A673 (cell line): ENCODE results near the gene FXYD7. TPM values are rescaled to one million over a fixed set of nuclear protein-coding genes. Genes with fewer than 3 reads are reported as not detected.
A peak's percentile ranks its signal among the peaks of the same experiment; 100 is the strongest.

Source experiments
- BruUV-seq: library from RNA; stranded (reverse); fragments of 400-500 nt; replicated peaks from 2 replicates; lab custom pipeline; 2021; lab: Mats Ljungman, UMichigan
- CTCF ChIA-PET: fragments of 300-600 bp; sonication (Branson Sonifier 250); formaldehyde crosslinking; loops from one replicate; lab custom pipeline; 2022; ENCODE audit warnings: antibody characterized with exemption; lab: Charles Lee
- POLR2A ChIA-PET: fragments of 300-600 bp; sonication (Branson Sonifier 250); formaldehyde crosslinking; loops from one replicate; lab custom pipeline; 2022; ENCODE audit warnings: antibody characterized with exemption; ENCODE audit not compliant: low non-redundant PET; lab: Charles Lee
- DNase-seq: peaks from one replicate; pipeline ENCODE4 v3.0.0-alpha.2; 2015; ENCODE audit warnings: low spot score
- H3K27ac ChIP-seq: fragments of 200-600 bp; sonication (generic); 2 replicates; pipeline ENCODE4 v1.5.1; 2016; ENCODE audit warnings: mixed run types, low read depth, mild to moderate bottlenecking, mixed read lengths, antibody characterized with exemption, low read length; ENCODE audit not compliant: poor library complexity, severe bottlenecking
- H3K27me3 ChIP-seq: fragments of 200-600 bp; sonication (generic); replicated peaks from 2 replicates; pipeline ENCODE4 v1.6.1; 2017; ENCODE audit warnings: mixed run types, low read depth, mild to moderate bottlenecking, mixed read lengths, antibody characterized with exemption, low read length; ENCODE audit not compliant: insufficient read depth, poor library complexity
- H3K36me3 ChIP-seq: fragments of 200-600 bp; sonication (generic); 2 replicates; pipeline ENCODE4 v1.6.1; 2016; ENCODE audit warnings: mixed run types, mild to moderate bottlenecking, mixed read lengths, antibody characterized with exemption, low read length; ENCODE audit not compliant: insufficient read depth, poor library complexity, severe bottlenecking
- H3K4me1 ChIP-seq: fragments of 200-600 bp; sonication (generic); 2 replicates; pipeline ENCODE4 v1.6.1; 2017; ENCODE audit warnings: mixed run types, mild to moderate bottlenecking, mixed read lengths, antibody characterized with exemption, low read length; ENCODE audit not compliant: insufficient read depth, poor library complexity, severe bottlenecking
- H3K4me3 ChIP-seq: fragments of 200-600 bp; sonication (generic); 2 replicates; pipeline ENCODE4 v1.5.1; 2016; ENCODE audit warnings: low read depth, mixed run types, mild to moderate bottlenecking, mixed read lengths, low read length; ENCODE audit not compliant: poor library complexity, severe bottlenecking
- H3K9me3 ChIP-seq: fragments of 200-600 bp; sonication (generic); 2 replicates; pipeline ENCODE4 v1.6.1; 2016; ENCODE audit warnings: mixed run types, low read depth, mild to moderate bottlenecking, mixed read lengths, antibody characterized with exemption, low read length; ENCODE audit not compliant: poor library complexity, severe bottlenecking
- EZH2 ChIP-seq: fragments of 200-600 bp; sonication (generic); IDR thresholded peaks from 2 replicates; pipeline ENCODE4 v1.6.1; 2017; ENCODE audit warnings: borderline replicate concordance, low read depth, mild to moderate bottlenecking, mixed read lengths, antibody characterized with exemption, low read length; ENCODE audit not compliant: poor library complexity, severe bottlenecking
- intact Hi-C: fragments of 100-400 bp; cut with micrococcal nuclease; formaldehyde crosslinking; loops from one replicate; pipeline ENCODE4 v1.10.0; 2022; ENCODE audit not compliant: unreplicated experiment
- total RNA-seq: library from RNA; stranded (reverse); gene quantifications from 2 replicates; pipeline ENCODE4 v1.2.3, GENCODE V29; 2021
- TF ChIP-seq, protein P1 (sequence below): fragments of 300-800, 200-600 bp; sonication (generic); conservative IDR thresholded peaks from 2 replicates; pipeline ENCODE4 v1.5.1; 2017; ENCODE audit warnings: low read depth, mild to moderate bottlenecking, antibody characterized with exemption, low read length, moderate library complexity, mixed read lengths

The FXYD7 gene
- total RNA-seq, 1 experiment from 2014 or later: 0.56 TPM

- no peak for DNase-seq
- H3K27me3 ChIP-seq: no peaks in the 10 kb centered on the region
- POLR2A ChIA-PET: no interaction called here
- peaks cover 11% of the 10 kb centered on the region for H3K4me1 ChIP-seq
- intact Hi-C loops: no loop called here
- CTCF ChIA-PET: interaction anchor here (1.4 kb wide), 1 partner anchor 9 kb away, joined by 3 read pairs; no protein-coding TSS in a partner anchor
- BruUV-seq: no TSS peak
- H3K27ac ChIP-seq: no peak overlapping the region
- H3K36me3 ChIP-seq: no peaks in the 10 kb centered on the region
- no peak overlapping the region for H3K4me3 ChIP-seq
- TF ChIP-seq EZH2: no peak
- TF ChIP-seq, protein P1, sequence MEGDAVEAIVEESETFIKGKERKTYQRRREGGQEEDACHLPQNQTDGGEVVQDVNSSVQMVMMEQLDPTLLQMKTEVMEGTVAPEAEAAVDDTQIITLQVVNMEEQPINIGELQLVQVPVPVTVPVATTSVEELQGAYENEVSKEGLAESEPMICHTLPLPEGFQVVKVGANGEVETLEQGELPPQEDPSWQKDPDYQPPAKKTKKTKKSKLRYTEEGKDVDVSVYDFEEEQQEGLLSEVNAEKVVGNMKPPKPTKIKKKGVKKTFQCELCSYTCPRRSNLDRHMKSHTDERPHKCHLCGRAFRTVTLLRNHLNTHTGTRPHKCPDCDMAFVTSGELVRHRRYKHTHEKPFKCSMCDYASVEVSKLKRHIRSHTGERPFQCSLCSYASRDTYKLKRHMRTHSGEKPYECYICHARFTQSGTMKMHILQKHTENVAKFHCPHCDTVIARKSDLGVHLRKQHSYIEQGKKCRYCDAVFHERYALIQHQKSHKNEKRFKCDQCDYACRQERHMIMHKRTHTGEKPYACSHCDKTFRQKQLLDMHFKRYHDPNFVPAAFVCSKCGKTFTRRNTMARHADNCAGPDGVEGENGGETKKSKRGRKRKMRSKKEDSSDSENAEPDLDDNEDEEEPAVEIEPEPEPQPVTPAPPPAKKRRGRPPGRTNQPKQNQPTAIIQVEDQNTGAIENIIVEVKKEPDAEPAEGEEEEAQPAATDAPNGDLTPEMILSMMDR: no peak
- H3K9me3 ChIP-seq: no peaks in the 10 kb centered on the region
These were observed 19.5 kb upstream of the FXYD7 start for GRCh38 chr19:35123573-35123972.

DNA sequence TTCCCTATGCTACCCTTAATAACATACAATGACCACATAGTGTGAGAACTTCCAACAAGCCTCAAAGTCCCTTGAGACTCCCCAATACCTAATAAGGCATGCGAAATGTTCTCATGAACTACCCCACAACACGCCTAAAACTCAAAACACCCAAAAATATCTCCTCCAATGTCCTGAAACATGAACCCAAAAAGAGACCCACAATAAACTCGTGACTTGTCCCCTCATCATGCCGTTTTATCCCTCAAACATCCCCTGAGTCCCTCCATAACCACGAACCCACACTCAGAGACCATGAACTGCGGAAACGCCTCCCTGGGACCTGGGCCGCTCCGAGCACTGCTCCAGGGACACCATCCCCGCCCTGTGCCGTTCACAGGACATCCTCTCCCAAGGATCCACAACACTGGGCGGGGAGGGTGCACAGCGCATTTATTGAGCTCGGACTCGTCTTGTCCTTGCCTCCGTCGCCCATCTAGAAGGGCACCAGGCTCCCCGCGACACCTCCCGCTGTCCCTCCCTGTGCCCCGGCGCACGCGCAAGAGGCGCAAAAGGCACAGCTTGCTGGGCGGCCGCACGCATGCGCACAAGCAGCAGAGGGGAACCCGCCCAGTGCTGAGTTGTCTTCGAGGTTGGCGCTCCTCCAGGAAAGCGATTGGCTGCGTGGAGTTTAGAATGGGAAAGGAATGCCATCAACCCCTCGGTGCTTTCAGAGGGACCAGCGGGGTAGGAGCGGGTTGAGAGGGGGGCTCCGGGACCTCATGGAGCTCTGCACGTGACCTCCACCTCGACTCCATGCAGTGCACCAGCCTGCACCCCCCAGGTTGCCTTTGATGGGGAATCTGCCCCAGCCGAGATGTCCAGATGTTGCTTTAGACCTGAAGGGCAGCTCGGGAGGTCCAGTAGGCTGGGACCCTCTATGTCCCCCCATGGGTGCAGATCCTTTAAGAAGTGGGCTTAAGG lies 18.7 kb upstream of the FXYD7 start:
- DNase-seq: peak; percentile 94
- POLR2A ChIA-PET: no interaction called here
- H3K36me3 ChIP-seq: no peaks in the 10 kb centered on the region
- H3K4me3 ChIP-seq: peak overlapping the region; percentile 41
- H3K9me3 ChIP-seq: no peaks in the 10 kb centered on the region
- intact Hi-C loops: no loop called here
- no peaks in the 10 kb centered on the region for H3K27me3 ChIP-seq
- CTCF ChIA-PET: interaction anchor here (1.0 to 1.4 kb wide), 2 partner anchors 10 to 17 kb away, joined by 3 to 4 read pairs; no protein-coding TSS in a partner anchor
- no TSS peak for BruUV-seq
- H3K27ac ChIP-seq: peak overlapping the region; percentile 48
- no peak for TF ChIP-seq EZH2
- TF ChIP-seq, protein P1: no peak
- peaks cover 11% of the 10 kb centered on the region for H3K4me1 ChIP-seq

DNA sequence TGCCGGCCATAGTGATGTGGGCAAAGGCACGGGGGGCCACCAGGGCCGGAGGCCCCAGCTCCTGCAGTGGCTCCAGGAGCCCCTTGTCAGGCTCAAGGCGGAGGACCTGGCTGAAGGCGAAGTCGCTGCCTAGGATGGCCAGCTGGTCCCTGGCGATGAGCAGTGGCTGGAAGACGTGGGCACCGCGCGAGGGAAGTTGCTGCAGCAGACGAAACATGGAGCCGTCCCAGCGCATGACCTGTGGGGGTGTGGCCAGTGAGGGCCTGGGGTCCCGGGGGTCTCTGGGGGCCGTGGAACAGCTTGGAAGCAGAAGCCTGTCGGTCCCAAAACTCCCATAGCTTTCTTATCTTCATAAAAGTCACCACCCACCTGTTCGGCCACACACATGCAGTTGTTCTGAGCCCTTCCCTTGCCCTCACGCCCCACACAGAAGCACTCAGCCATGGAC lies 17.8 kb upstream of the FXYD7 start:
- TF ChIP-seq, protein P1: no peak
- no peak for TF ChIP-seq EZH2
- Histone ChIP-seq H3K4me3 (no peak overlapping the region), H3K9me3 (no peaks in the 10 kb centered on the region), H3K27me3 (no peaks in the 10 kb centered on the region), H3K4me1 (peaks cover 11% of the 10 kb centered on the region), H3K36me3 (no peaks in the 10 kb centered on the region), H3K27ac (no peak overlapping the region)
- ChIA-PET POLR2A (no interaction called here), CTCF (no interaction called here)
- intact Hi-C loops: no loop called here
- no peak for DNase-seq
- BruUV-seq: no TSS peak
